Prostate gland (tissue), 2 donors: ENCODE results near the gene ATP5F1E.

Source experiments
- POLR2AphosphoS5 ChIP-seq: sonication (generic); formaldehyde crosslinking; IDR thresholded peaks from one replicate; pipeline ENCODE4 v1.6.1; 2017; ENCODE audit warnings: antibody characterized with exemption
- TF ChIP-seq, protein P1 (sequence below), 4 experiments: fragments of 200-600 bp in 2 of 4; fragments of 450-650 bp in 2 of 4; sonication (generic) in 2 of 4; IDR thresholded peaks; 1 replicate in 3 of 4; 2 replicates in 1 of 4; pipeline ENCODE4 v1.5.1; 2016 to 2019; ENCODE audit warnings: antibody characterized with exemption in 4 of 4, mild to moderate bottlenecking in 2 of 4, moderate library complexity in 2 of 4

DNA sequence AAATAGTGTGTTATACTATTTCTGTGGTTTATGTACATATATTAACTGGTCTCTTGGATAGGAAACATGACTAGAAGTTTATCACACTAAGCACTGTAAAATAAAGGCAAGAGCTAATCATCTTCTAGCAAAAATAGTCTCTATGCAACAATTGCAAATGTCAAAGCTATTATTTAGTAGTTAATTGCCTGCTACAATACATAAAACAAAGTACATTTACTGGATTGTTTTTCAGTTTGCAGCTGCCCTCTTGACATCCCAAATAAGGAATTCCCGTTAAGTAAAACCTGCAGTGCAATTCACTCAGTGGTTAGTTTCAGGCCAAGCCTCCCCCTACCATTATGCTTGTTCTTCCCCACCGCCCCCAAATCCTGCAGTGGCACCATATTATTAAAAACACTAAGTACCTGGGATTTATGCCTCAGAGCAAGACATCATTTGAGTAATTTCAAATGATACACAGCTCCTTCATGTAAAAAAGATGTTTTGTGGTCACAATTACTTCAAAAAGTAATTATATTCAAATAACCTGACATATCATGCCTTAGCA lies 1.6 kb upstream of the ATP5F1E start:
- TF ChIP-seq, protein P1, sequence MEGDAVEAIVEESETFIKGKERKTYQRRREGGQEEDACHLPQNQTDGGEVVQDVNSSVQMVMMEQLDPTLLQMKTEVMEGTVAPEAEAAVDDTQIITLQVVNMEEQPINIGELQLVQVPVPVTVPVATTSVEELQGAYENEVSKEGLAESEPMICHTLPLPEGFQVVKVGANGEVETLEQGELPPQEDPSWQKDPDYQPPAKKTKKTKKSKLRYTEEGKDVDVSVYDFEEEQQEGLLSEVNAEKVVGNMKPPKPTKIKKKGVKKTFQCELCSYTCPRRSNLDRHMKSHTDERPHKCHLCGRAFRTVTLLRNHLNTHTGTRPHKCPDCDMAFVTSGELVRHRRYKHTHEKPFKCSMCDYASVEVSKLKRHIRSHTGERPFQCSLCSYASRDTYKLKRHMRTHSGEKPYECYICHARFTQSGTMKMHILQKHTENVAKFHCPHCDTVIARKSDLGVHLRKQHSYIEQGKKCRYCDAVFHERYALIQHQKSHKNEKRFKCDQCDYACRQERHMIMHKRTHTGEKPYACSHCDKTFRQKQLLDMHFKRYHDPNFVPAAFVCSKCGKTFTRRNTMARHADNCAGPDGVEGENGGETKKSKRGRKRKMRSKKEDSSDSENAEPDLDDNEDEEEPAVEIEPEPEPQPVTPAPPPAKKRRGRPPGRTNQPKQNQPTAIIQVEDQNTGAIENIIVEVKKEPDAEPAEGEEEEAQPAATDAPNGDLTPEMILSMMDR (IDR thresholded peaks at IDR 0.05), result no peak
- no peak for TF ChIP-seq POLR2AphosphoS5
